SK-N-SH treated with all-trans-retinoic acid at 6 μM for 48 hours (cell line): ENCODE data around the gene KAZALD1.

Experiments used
- ATAC-seq: fragments of 200-7000 bp; cut with Tn5 transposase; 3 replicates; pipeline ENCODE4 v1.9.1; 2020; ENCODE audit warnings: mild to moderate bottlenecking, moderate library complexity
- ARNTL ChIP-seq: fragments of 450-650 bp; formaldehyde crosslinking; IDR thresholded peaks from 2 replicates; pipeline ENCODE4 v1.5.0; 2020; ENCODE audit warnings: low read depth, mild to moderate bottlenecking, moderate library complexity, borderline replicate concordance
- BACH2 ChIP-seq: fragments of 250-450 bp; sonication (Bioruptor Pico); IDR thresholded peaks from 2 replicates; pipeline ENCODE4 v1.9.0; 2021; ENCODE audit warnings: mild to moderate bottlenecking, borderline replicate concordance
- CSDC2 ChIP-seq: fragments of 250-450 bp; sonication (Bioruptor Pico); IDR thresholded peaks from 2 replicates; pipeline ENCODE4 v1.5.0; 2020; ENCODE audit warnings: mild to moderate bottlenecking, moderate library complexity
- ESRRG ChIP-seq: fragments of 250-450 bp; sonication (Bioruptor Pico); IDR thresholded peaks from 2 replicates; pipeline ENCODE4 v1.6.1; 2021; ENCODE audit warnings: mild to moderate bottlenecking
- GLIS3 ChIP-seq: fragments of 250-450 bp; sonication (Bioruptor Pico); IDR thresholded peaks from 2 replicates; pipeline ENCODE4 v1.5.0; 2020; ENCODE audit warnings: mild to moderate bottlenecking, moderate library complexity
- OSR1 ChIP-seq: fragments of 250-450 bp; sonication (Bioruptor Pico); IDR thresholded peaks from 2 replicates; pipeline ENCODE4 v1.8.0; 2022; ENCODE audit warnings: moderate library complexity, mild to moderate bottlenecking, inconsistent platforms
- PPARA ChIP-seq: fragments of 250-450 bp; sonication (Bioruptor Pico); IDR thresholded peaks from 2 replicates; pipeline ENCODE4 v1.5.0; 2020; ENCODE audit warnings: mild to moderate bottlenecking, borderline replicate concordance
- RARB ChIP-seq: fragments of 250-450 bp; sonication (Bioruptor Pico); IDR thresholded peaks from 2 replicates; pipeline ENCODE4 v1.8.0; 2021; ENCODE audit warnings: mild to moderate bottlenecking, moderate library complexity
- SNAI2 ChIP-seq: fragments of 250-450 bp; sonication (Bioruptor Pico); IDR thresholded peaks from 2 replicates; pipeline ENCODE4 v1.5.0; 2020; ENCODE audit warnings: mild to moderate bottlenecking, moderate library complexity
- TCF4 ChIP-seq: fragments of 250-450 bp; sonication (Bioruptor Pico); IDR thresholded peaks from 2 replicates; pipeline ENCODE4 v1.8.0; 2021; ENCODE audit warnings: mild to moderate bottlenecking, moderate library complexity, borderline replicate concordance
- TOX ChIP-seq: fragments of 250-450 bp; sonication (Bioruptor Pico); IDR thresholded peaks from 2 replicates; pipeline ENCODE4 v1.8.0; 2021; ENCODE audit warnings: mild to moderate bottlenecking, moderate library complexity, borderline replicate concordance
- ZC3H10 ChIP-seq: fragments of 250-450 bp; sonication (Bioruptor Pico); IDR thresholded peaks from 2 replicates; pipeline ENCODE4 v1.5.1; 2021; ENCODE audit warnings: mild to moderate bottlenecking, moderate library complexity
- ZFP3 ChIP-seq: fragments of 250-450 bp; sonication (Bioruptor Pico); IDR thresholded peaks from 2 replicates; pipeline ENCODE4 v1.5.0; 2020; ENCODE audit warnings: mild to moderate bottlenecking, moderate library complexity
- ZNF565 ChIP-seq: fragments of 450-650 bp; formaldehyde crosslinking; conservative IDR thresholded peaks from 2 replicates; pipeline ENCODE4 v1.5.0; 2020; ENCODE audit warnings: low read depth, mild to moderate bottlenecking, moderate library complexity
- ZNF70 ChIP-seq: fragments of 450-650 bp; formaldehyde crosslinking; IDR thresholded peaks from 2 replicates; pipeline ENCODE4 v1.5.0; 2020; ENCODE audit warnings: mild to moderate bottlenecking, moderate library complexity
- ZNF8 ChIP-seq: fragments of 450-650 bp; formaldehyde crosslinking; IDR thresholded peaks from 2 replicates; pipeline ENCODE4 v1.5.0; 2020; ENCODE audit warnings: mild to moderate bottlenecking, moderate library complexity
- TF ChIP-seq, protein P1 (sequence below): fragments of 250-450 bp; sonication (Bioruptor Pico); IDR thresholded peaks from 2 replicates; pipeline ENCODE4 v1.8.0; 2021; ENCODE audit warnings: low read depth, mild to moderate bottlenecking, moderate library complexity, borderline replicate concordance
- TF ChIP-seq, protein P2 (sequence below): fragments of 250-450 bp; sonication (Bioruptor Pico); IDR thresholded peaks from 2 replicates; pipeline ENCODE4 v1.5.1; 2020; ENCODE audit warnings: low read depth, mild to moderate bottlenecking, moderate library complexity
- TF ChIP-seq, protein P3 (sequence below): fragments of 250-450 bp; sonication (Bioruptor Pico); IDR thresholded peaks from 2 replicates; pipeline ENCODE4 v1.5.1; 2021; ENCODE audit warnings: mild to moderate bottlenecking, moderate library complexity
- TF ChIP-seq, protein P4 (sequence below): fragments of 250-450 bp; sonication (Bioruptor Pico); IDR thresholded peaks from 2 replicates; pipeline ENCODE4 v1.5.0; 2020; ENCODE audit warnings: mild to moderate bottlenecking, moderate library complexity

KAZALD1 gene

DNA sequence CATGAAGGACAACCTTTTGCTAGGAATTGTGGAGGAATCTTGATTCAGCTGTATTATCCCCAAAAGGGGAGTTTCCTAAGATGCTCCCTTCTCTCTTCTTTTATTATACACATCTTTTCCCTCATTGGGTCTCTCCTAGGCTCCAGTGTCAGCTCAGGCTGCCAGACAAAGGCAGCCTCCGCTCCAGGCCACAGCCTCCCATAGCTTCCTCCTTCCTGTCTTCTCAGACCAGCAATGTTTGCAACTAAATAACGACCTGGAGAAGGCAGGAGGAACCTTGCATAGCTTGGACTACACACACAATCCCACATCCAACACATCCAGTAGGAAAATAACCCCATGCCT lies 18.5 kb upstream of the KAZALD1 start:
- TF ChIP-seq PPARA (CRISPR knock-in tag) = no peak
- TF ChIP-seq, all 23 proteins: peak for 0
- no peak for ATAC-seq

DNA sequence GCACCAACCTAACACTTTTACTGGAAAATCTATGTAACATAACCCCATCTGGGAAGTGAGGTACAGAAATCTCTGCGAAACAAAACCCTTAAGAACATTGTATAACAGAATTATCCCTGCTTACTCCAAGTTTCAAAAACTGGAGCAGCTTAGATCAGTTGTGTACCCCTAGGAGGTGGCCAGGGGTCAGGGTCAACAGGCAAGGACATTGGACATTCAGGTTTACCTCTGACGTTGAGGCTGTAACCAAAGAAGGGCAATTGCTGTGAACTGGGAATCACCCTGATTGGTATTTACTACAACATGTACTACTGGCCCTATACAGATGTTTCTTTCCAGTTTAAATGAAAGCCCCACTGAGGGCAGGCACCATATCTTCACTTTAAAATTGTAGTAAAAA lies 17.7 kb upstream of the KAZALD1 start:
- TF ChIP-seq ESRRG (no peak), TOX (CRISPR knock-in tag) (no peak), ZC3H10 (CRISPR knock-in tag) (no peak), GLIS3 (no peak), OSR1 (CRISPR knock-in tag) (no peak)
- TF ChIP-seq, protein P1, sequence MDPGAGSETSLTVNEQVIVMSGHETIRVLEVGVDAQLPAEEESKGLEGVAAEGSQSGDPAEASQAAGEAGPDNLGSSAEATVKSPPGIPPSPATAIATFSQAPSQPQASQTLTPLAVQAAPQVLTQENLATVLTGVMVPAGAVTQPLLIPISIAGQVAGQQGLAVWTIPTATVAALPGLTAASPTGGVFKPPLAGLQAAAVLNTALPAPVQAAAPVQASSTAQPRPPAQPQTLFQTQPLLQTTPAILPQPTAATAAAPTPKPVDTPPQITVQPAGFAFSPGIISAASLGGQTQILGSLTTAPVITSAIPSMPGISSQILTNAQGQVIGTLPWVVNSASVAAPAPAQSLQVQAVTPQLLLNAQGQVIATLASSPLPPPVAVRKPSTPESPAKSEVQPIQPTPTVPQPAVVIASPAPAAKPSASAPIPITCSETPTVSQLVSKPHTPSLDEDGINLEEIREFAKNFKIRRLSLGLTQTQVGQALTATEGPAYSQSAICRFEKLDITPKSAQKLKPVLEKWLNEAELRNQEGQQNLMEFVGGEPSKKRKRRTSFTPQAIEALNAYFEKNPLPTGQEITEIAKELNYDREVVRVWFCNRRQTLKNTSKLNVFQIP (CRISPR knock-in tag) = no peak
- TF ChIP-seq, protein P2, sequence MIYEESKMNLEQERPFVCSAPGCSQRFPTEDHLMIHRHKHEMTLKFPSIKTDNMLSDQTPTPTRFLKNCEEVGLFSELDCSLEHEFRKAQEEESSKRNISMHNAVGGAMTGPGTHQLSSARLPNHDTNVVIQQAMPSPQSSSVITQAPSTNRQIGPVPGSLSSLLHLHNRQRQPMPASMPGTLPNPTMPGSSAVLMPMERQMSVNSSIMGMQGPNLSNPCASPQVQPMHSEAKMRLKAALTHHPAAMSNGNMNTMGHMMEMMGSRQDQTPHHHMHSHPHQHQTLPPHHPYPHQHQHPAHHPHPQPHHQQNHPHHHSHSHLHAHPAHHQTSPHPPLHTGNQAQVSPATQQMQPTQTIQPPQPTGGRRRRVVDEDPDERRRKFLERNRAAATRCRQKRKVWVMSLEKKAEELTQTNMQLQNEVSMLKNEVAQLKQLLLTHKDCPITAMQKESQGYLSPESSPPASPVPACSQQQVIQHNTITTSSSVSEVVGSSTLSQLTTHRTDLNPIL (CRISPR knock-in tag) = no peak
- no peak for ATAC-seq

DNA sequence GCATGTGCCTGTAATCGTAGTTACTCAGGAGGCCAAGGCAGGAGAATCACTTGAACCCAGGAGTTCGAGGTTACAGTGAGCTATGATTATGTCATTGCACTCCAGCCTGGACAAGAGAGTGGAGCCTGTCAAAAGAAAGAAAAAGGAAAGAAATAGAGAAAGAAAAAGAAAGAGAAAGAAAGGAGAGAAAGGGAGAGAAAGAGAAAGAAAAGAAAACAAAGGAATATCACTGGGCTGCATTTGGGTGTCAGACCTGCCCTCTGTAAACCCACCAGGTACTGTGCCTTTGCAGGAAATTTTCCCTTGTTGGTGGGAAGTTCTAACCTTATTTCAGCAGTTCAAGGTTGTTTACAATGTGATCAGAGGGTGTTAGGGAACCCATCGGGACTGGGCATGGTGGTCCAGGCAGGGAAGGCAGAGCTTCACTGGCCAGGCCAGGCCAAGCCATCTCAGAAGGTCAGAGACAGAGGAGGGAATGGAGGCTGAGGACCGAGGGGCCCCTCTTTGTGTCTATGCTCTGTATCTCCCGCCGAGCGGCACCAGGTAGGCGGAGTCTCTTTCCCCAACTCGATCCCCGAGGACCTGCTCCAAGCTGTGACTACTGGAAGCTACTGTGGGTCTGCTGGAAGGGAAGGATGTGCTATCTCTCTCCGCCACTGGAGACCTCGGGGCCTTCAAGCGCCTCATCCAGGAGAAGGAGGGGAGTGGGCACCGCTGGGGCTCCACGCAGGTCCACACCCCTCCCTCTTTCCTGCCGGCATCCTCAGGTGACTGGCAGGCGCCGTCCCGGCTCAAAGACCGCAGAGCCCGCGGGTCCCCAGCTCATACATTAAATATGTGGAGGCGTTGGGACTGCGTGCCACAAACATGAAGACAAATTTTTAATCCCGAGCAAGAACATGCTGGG lies 15.2 kb upstream of the KAZALD1 start:
- no peak for ATAC-seq
- no peak for TF ChIP-seq ZNF565
- no peak for TF ChIP-seq ESRRG
- no peak for TF ChIP-seq ZC3H10 (CRISPR knock-in tag)
- no peak for TF ChIP-seq ARNTL (CRISPR knock-in tag)
- no peak for TF ChIP-seq ZFP3 (CRISPR knock-in tag)
- TF ChIP-seq BACH2 (CRISPR knock-in tag) = no peak
- TF ChIP-seq ZNF70 (CRISPR knock-in tag) = no peak

DNA sequence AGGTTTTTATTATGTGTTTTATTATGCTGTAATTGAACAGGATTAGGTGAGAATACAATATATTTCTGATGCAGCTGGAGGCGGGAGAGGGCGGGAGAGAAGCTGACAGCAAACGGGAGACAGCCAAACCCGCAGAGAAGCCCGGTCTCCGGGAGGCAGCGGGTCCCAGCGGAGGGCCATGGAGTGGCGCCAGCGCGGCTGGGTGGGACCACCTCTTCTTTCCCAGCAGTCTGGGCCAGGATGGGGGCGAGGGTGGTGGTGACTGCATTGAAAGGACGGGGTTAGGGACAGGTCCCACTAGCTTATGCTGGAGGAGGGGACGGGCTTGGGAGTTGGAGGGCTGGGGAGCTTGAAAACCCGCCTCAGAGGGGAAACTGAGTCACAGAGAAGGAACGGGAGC lies 14.5 kb upstream of the KAZALD1 start:
- TF ChIP-seq ZNF8 (CRISPR knock-in tag) = no peak
- TF ChIP-seq, protein P3, sequence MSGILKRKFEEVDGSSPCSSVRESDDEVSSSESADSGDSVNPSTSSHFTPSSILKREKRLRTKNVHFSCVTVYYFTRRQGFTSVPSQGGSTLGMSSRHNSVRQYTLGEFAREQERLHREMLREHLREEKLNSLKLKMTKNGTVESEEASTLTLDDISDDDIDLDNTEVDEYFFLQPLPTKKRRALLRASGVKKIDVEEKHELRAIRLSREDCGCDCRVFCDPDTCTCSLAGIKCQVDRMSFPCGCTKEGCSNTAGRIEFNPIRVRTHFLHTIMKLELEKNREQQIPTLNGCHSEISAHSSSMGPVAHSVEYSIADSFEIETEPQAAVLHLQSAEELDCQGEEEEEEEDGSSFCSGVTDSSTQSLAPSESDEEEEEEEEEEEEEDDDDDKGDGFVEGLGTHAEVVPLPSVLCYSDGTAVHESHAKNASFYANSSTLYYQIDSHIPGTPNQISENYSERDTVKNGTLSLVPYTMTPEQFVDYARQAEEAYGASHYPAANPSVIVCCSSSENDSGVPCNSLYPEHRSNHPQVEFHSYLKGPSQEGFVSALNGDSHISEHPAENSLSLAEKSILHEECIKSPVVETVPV (CRISPR knock-in tag) = no peak
- no peak for TF ChIP-seq ESRRG
- TF ChIP-seq RARB (CRISPR knock-in tag) = no peak
- no peak for TF ChIP-seq OSR1 (CRISPR knock-in tag)
- no peak for TF ChIP-seq SNAI2
- TF ChIP-seq, protein P4, sequence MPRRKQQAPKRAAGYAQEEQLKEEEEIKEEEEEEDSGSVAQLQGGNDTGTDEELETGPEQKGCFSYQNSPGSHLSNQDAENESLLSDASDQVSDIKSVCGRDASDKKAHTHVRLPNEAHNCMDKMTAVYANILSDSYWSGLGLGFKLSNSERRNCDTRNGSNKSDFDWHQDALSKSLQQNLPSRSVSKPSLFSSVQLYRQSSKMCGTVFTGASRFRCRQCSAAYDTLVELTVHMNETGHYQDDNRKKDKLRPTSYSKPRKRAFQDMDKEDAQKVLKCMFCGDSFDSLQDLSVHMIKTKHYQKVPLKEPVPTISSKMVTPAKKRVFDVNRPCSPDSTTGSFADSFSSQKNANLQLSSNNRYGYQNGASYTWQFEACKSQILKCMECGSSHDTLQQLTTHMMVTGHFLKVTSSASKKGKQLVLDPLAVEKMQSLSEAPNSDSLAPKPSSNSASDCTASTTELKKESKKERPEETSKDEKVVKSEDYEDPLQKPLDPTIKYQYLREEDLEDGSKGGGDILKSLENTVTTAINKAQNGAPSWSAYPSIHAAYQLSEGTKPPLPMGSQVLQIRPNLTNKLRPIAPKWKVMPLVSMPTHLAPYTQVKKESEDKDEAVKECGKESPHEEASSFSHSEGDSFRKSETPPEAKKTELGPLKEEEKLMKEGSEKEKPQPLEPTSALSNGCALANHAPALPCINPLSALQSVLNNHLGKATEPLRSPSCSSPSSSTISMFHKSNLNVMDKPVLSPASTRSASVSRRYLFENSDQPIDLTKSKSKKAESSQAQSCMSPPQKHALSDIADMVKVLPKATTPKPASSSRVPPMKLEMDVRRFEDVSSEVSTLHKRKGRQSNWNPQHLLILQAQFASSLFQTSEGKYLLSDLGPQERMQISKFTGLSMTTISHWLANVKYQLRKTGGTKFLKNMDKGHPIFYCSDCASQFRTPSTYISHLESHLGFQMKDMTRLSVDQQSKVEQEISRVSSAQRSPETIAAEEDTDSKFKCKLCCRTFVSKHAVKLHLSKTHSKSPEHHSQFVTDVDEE (CRISPR knock-in tag) = no peak
- TF ChIP-seq ZC3H10 (CRISPR knock-in tag) = no peak
- TF ChIP-seq ZNF70 (CRISPR knock-in tag) = no peak
- no peak for TF ChIP-seq CSDC2 (CRISPR knock-in tag)
- TF ChIP-seq, protein P1 (CRISPR knock-in tag) = no peak
- no peak for TF ChIP-seq TCF4 (CRISPR knock-in tag)
- TF ChIP-seq ZFP3 (CRISPR knock-in tag) = no peak
- TF ChIP-seq TOX (CRISPR knock-in tag) = no peak
- no peak for TF ChIP-seq BACH2 (CRISPR knock-in tag)
- TF ChIP-seq ZNF565 = no peak
- no peak for TF ChIP-seq PPARA (CRISPR knock-in tag)
- TF ChIP-seq, protein P2 (CRISPR knock-in tag) = no peak

More for the DNA sequence above, 14.5 kb upstream of the KAZALD1 start:
- no peak for ATAC-seq
